Measurements from ENCODE around the gene FAR2.
"Not testable (repeated sequence)": the region's sequence is repeated elsewhere in the genome, so short reads cannot be mapped to it uniquely, and the experiment has no call there.

Gene FAR2

GRCh38 chr12:29346769-29347421 lies 197.8 kb downstream of the FAR2 start:
- DNase-seq = no peak

GRCh38 chr12:29350080-29350479 lies 201.0 kb downstream of the FAR2 start:
- peak; percentile 12 for DNase-seq

- DNase-seq = no peak
These were observed 205.9 kb downstream of the FAR2 start for GRCh38 chr12:29354954-29355353.

- DNase-seq = no peak
These were observed 216.0 kb downstream of the FAR2 start for GRCh38 chr12:29365091-29365490.

GRCh38 chr12:29374012-29374411 lies 224.9 kb downstream of the FAR2 start:
- no peak for DNase-seq

GRCh38 chr12:29374913-29375312 lies 225.8 kb downstream of the FAR2 start:
- no peak for DNase-seq

GRCh38 chr12:29376118-29376517 lies 227.0 kb downstream of the FAR2 start:
- no peak for DNase-seq

- peak; percentile 100 for DNase-seq
These were observed 231.8 kb downstream of the FAR2 start, which contains the start of gene ERGIC2 for GRCh38 chr12:29380536-29381523. Gene ERGIC2, minus strand, starts transcription at chr12:29381172. Its CDS starts 9,539 bp downstream, at chr12:29371633.

- DNase-seq = no peak
These were observed 233.2 kb downstream of the FAR2 start for GRCh38 chr12:29382251-29382650.

- DNase-seq = not testable (repeated sequence)
These were observed 236.1 kb downstream of the FAR2 start for GRCh38 chr12:29385194-29385593.

Measured in SHP77 treated with DMSO at 0.1 percent for 48 hours (cell line).